Neural cell (in vitro differentiated cells): Measurements from ENCODE around the gene DIAPH2.

Experiments
- POLR2AphosphoS5 ChIP-seq: IDR thresholded peaks from 2 replicates; pipeline ENCODE4 v1.6.1; 2012
- REST ChIP-seq: IDR thresholded peaks from 2 replicates; pipeline ENCODE4 v1.6.1; 2012; ENCODE audit warnings: borderline replicate concordance

GRCh38 chrX:96792047-96792446 lies 107.4 kb downstream of the DIAPH2 start:
- no peak for TF ChIP-seq POLR2AphosphoS5
- TF ChIP-seq REST = no peak
